SU-DHL-6 (cell line): Measurements from ENCODE around the gene RRAS2.

Experiments used
- H2AFZ ChIP-seq: fragments of 200-600 bp; sonication (generic); 2 replicates; pipeline ENCODE4 v1.6.1; 2014; ENCODE audit warnings: low read depth, mild to moderate bottlenecking, moderate library complexity, mixed read lengths, antibody characterized with exemption, low read length; ENCODE audit not compliant: severe bottlenecking
- H3F3A ChIP-seq: fragments of 200-600 bp; shearing (Covaris generic); 2 replicates; pipeline ENCODE4 v1.6.0; 2016; ENCODE audit warnings: antibody characterized with exemption, mild to moderate bottlenecking; ENCODE audit not compliant: insufficient read depth
- H3K27ac ChIP-seq: fragments of 200-600 bp; sonication (generic); 2 replicates; pipeline ENCODE4 v1.5.1; 2016; ENCODE audit warnings: low read depth, mild to moderate bottlenecking, low read length, moderate library complexity, mixed read lengths
- H3K27me3 ChIP-seq: fragments of 200-600 bp; sonication (generic), shearing (Covaris generic); 2 replicates; pipeline ENCODE4 v1.6.0; 2014; ENCODE audit warnings: mild to moderate bottlenecking, low read length
- H3K36me3 ChIP-seq: fragments of 200-600 bp; sonication (generic); 2 replicates; pipeline ENCODE4 v1.6.1; 2014; ENCODE audit warnings: mild to moderate bottlenecking, low read length, mixed read lengths
- H3K4me2 ChIP-seq: fragments of 300-600, 200-600 bp; shearing (Covaris generic), sonication (generic); 2 replicates; pipeline ENCODE4 v1.6.0; 2014; ENCODE audit warnings: low read length, low read depth, mild to moderate bottlenecking; ENCODE audit not compliant: poor library complexity, severe bottlenecking
- H3K4me3 ChIP-seq: fragments of 200-600 bp; sonication (generic); 2 replicates; pipeline ENCODE4 v1.5.1; 2014; ENCODE audit warnings: antibody characterized with exemption, low read length, mild to moderate bottlenecking, mixed read lengths; ENCODE audit not compliant: insufficient read depth, poor library complexity, severe bottlenecking
- H3K79me2 ChIP-seq: fragments of 200-600 bp; sonication (generic); 2 replicates; pipeline ENCODE4 v1.6.1; 2014; ENCODE audit warnings: mild to moderate bottlenecking, low read length, moderate library complexity; ENCODE audit not compliant: insufficient read depth
- H3K9ac ChIP-seq: fragments of 200-600 bp; sonication (generic); 2 replicates; pipeline ENCODE4 v1.7.0; 2014; ENCODE audit warnings: mild to moderate bottlenecking, low read length
- H3K9me2 ChIP-seq: fragments of 200-600 bp; sonication (generic); replicated peaks from 2 replicates; pipeline ENCODE4 v1.6.1; 2014; ENCODE audit warnings: low read length; ENCODE audit not compliant: insufficient read depth
- H3K9me3 ChIP-seq: fragments of 200-600 bp; sonication (generic); 2 replicates; pipeline ENCODE4 v1.6.1; 2014; ENCODE audit warnings: low read length, mixed read lengths; ENCODE audit not compliant: insufficient read depth
- H4K20me1 ChIP-seq: fragments of 200-600 bp; sonication (generic); 2 replicates; pipeline ENCODE4 v1.6.1; 2014; ENCODE audit warnings: low read depth, mild to moderate bottlenecking, antibody characterized with exemption, low read length, moderate library complexity, mixed read lengths
- CTCF ChIP-seq: fragments of 200-600 bp; sonication (generic); IDR thresholded peaks from one replicate; pipeline ENCODE4 v1.5.1; 2017; ENCODE audit warnings: antibody characterized with exemption, mild to moderate bottlenecking, low read length, moderate library complexity; ENCODE audit not compliant: insufficient read depth, poor library complexity, severe bottlenecking
- EZH2phosphoT487 ChIP-seq: fragments of 200-600 bp; sonication (generic), shearing (Covaris generic); conservative IDR thresholded peaks from 2 replicates; pipeline ENCODE4 v1.6.1; 2018; ENCODE audit warnings: mild to moderate bottlenecking, antibody characterized with exemption, low read length, moderate library complexity, mixed read lengths

RRAS2 gene

GRCh38 chr11:14366936-14367335 is 8.0 kb upstream of the RRAS2 start:
- no peaks in the 10 kb centered on the region; the same call in 1 of the 2 replicates for H3F3A ChIP-seq
- no peak overlapping the region for H3K4me2 ChIP-seq
- no peaks in the 10 kb centered on the region for H3K79me2 ChIP-seq
- H2AFZ ChIP-seq, result no peak overlapping the region
- no peaks in the 10 kb centered on the region for H3K27me3 ChIP-seq
- H3K9me2 ChIP-seq, result no peaks in the 10 kb centered on the region
- no peak overlapping the region for H3K27ac ChIP-seq
- H4K20me1 ChIP-seq, result no peaks in the 10 kb centered on the region
- H3K9ac ChIP-seq, result no peak overlapping the region
- TF ChIP-seq EZH2phosphoT487, result no peak
- TF ChIP-seq CTCF, result no peak
- no peaks in the 10 kb centered on the region for H3K36me3 ChIP-seq
- H3K9me3 ChIP-seq, result no peaks in the 10 kb centered on the region
- H3K4me3 ChIP-seq, result no peak overlapping the region

DNA sequence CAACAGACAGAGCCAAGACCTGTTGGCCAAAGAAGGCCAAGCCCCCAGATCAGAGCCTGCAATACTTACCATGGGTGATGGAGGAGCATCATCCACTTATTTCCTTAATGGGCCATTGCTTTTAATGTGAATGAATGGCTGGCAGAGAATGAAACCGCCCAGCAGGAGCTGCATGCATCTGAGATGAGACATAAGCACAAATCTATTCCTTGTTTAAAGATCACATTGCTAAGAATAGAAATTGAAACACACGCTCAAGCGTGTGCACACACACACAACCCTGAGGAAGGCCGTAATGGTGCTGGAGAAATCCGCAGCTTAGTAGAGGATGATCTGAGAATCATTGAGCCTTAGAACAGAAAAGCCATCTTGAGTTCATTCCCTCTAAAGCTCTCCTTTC is 5.3 kb upstream of the RRAS2 start:
- no peaks in the 10 kb centered on the region for H3K36me3 ChIP-seq
- H4K20me1 ChIP-seq, result no peaks in the 10 kb centered on the region
- H3K79me2 ChIP-seq, result no peaks in the 10 kb centered on the region
- no peak overlapping the region for H3K27ac ChIP-seq
- H3K9me3 ChIP-seq, result no peaks in the 10 kb centered on the region
- H2AFZ ChIP-seq, result no peak overlapping the region
- H3F3A ChIP-seq, result no peaks in the 10 kb centered on the region; the same call in 1 of the 2 replicates
- no peak overlapping the region for H3K4me3 ChIP-seq
- H3K27me3 ChIP-seq, result no peaks in the 10 kb centered on the region
- TF ChIP-seq EZH2phosphoT487 (no peak), CTCF (no peak)
- no peak overlapping the region for H3K9ac ChIP-seq
- H3K4me2 ChIP-seq, result no peak overlapping the region
- H3K9me2 ChIP-seq, result no peaks in the 10 kb centered on the region

- Histone ChIP-seq H3K9me2 (no peaks in the 10 kb centered on the region), H3K4me3 (no peak overlapping the region), H3K4me2 (no peak overlapping the region), H2AFZ (no peak overlapping the region), H3F3A (peaks cover 6% of the 10 kb centered on the region), H3K27ac (no peak overlapping the region), H3K9me3 (no peaks in the 10 kb centered on the region), H4K20me1 (no peaks in the 10 kb centered on the region; the same call in 1 of the 2 replicates), H3K36me3 (no peaks in the 10 kb centered on the region), H3K79me2 (peaks cover 12% of the 10 kb centered on the region), H3K27me3 (no peaks in the 10 kb centered on the region), H3K9ac (no peak overlapping the region)
- TF ChIP-seq CTCF, result no peak
- no peak for TF ChIP-seq EZH2phosphoT487
Measured at GRCh38 chr11:14362611-14363010, 3.6 kb upstream of the RRAS2 start.
